K562 (cell line): ENCODE measurements around the gene CTPS2. TPM values are rescaled to one million over a fixed set of nuclear protein-coding genes. Genes with fewer than 3 reads are reported as not detected.

ENCODE experiments used
- ATAC-seq: fragments of 200-7000 bp; cut with Tn5 transposase; 3 replicates; pipeline ENCODE4 v1.9.1; 2020; ENCODE audit warnings: moderate library complexity
- BruUV-seq: library from RNA; stranded (reverse); fragments of 400-500 nt; replicated peaks from 2 replicates; lab custom pipeline; 2021; lab: Mats Ljungman, UMichigan
- CTCF ChIA-PET: fragments of 300-600 bp; formaldehyde crosslinking; extraction: SDS; loops from one replicate; lab custom pipeline; 2021; ENCODE audit warnings: low intra/inter-chr PET ratio; lab: Yijun Ruan, JAX
- POLR2A ChIA-PET: fragments of 300-600, 350-650 bp; sonication (Branson Sonifier 250); formaldehyde crosslinking; extraction: SDS; loops from one replicate; lab custom pipeline; 2021; ENCODE audit warnings: antibody characterized with exemption, inconsistent platforms; lab: Yijun Ruan, JAX
- DNase-seq, 4 experiments: peaks; one replicate each; pipeline versions ENCODE4 v3.0.0 to v3.0.0-alpha.2; 2011 to 2018; ENCODE audit warnings: low spot score in 3 of 4, mixed read lengths in 3 of 4; ENCODE audit errors: extremely low read depth in 1 of 4
- FAIRE-seq: peaks from 2 replicates; lab custom pipeline; 2011; peaks lifted over from hg19 to GRCh38; lab: Jason Lieb, UNC
- H2AFZ ChIP-seq: 2 replicates; pipeline ENCODE4 v1.6.0; 2011; ENCODE audit warnings: low read depth, low read length, control low read depth, inconsistent platforms
- H3K27ac ChIP-seq: fragments of 200-600 bp; 3 replicates; pipeline ENCODE4 v1.8.0; 2011; ENCODE audit warnings: low read depth, mild to moderate bottlenecking, control low read depth, inconsistent platforms, low read length, moderate library complexity, mixed read lengths; ENCODE audit errors: extremely low read depth
- H3K27me3 ChIP-seq, 2 experiments: fragments of 300-600 bp in 1 of 2; 2 replicates in 1 of 2; 3 replicates in 1 of 2; pipeline versions ENCODE4 v1.6.0 to v1.8.0; 2011; ENCODE audit warnings: inconsistent platforms in 2 of 2, low read length in 2 of 2, mild to moderate bottlenecking in 1 of 2, mixed read lengths in 1 of 2, moderate library complexity in 1 of 2; ENCODE audit not compliant: control insufficient read depth in 2 of 2, insufficient read depth in 2 of 2
- H3K36me3 ChIP-seq: fragments of 300-600 bp; 3 replicates; pipeline ENCODE4 v1.8.0; 2011; ENCODE audit warnings: mild to moderate bottlenecking, low read length, inconsistent platforms; ENCODE audit not compliant: control insufficient read depth, insufficient read depth
- H3K4me1 ChIP-seq, 2 experiments: fragments of 200-600 bp in 1 of 2; replicated peaks in 1 of 2; 2 replicates in 1 of 2; 3 replicates in 1 of 2; pipeline versions ENCODE4 v1.5.1 to v1.8.0; 2011; ENCODE audit warnings: inconsistent platforms in 2 of 2, low read length in 2 of 2, mild to moderate bottlenecking in 1 of 2, mixed read lengths in 1 of 2, moderate library complexity in 1 of 2; ENCODE audit not compliant: control insufficient read depth in 2 of 2, insufficient read depth in 2 of 2
- H3K4me2 ChIP-seq: 2 replicates; pipeline ENCODE4 v1.6.1; 2011; ENCODE audit warnings: low read length, control low read depth, inconsistent platforms, mixed read lengths; ENCODE audit not compliant: insufficient read depth
- H3K4me3 ChIP-seq: fragments of 200-600 bp; sonication (generic), shearing (Covaris generic); 2 replicates; pipeline ENCODE4 v1.5.1; 2016; ENCODE audit warnings: control low read depth, inconsistent platforms
- H3K79me2 ChIP-seq: fragments of 200-600 bp; 3 replicates; pipeline ENCODE4 v1.8.0; 2011; ENCODE audit warnings: low read length, inconsistent platforms; ENCODE audit not compliant: control insufficient read depth, insufficient read depth
- H3K9ac ChIP-seq, 2 experiments: 2 replicates each; pipeline versions ENCODE4 v1.6.0 to v1.6.1; 2011; ENCODE audit warnings: low read depth in 2 of 2, low read length in 2 of 2, control low read depth in 1 of 2, inconsistent platforms in 1 of 2, mild to moderate bottlenecking in 1 of 2, mixed read lengths in 1 of 2; ENCODE audit not compliant: insufficient read depth in 1 of 2
- H3K9me1 ChIP-seq: one replicate; pipeline ENCODE4 v1.6.0; 2011; ENCODE audit warnings: inconsistent platforms, mild to moderate bottlenecking, low read length, moderate library complexity; ENCODE audit not compliant: control insufficient read depth, insufficient read depth
- H3K9me3 ChIP-seq: replicated peaks from 2 replicates; pipeline ENCODE4 v1.5.1; 2011; ENCODE audit warnings: low read depth, low read length, inconsistent platforms; ENCODE audit not compliant: control insufficient read depth, insufficient read depth
- H4K20me1 ChIP-seq: replicated peaks from 2 replicates; pipeline ENCODE4 v1.6.1; 2011; ENCODE audit warnings: low read length, inconsistent platforms, mixed read lengths; ENCODE audit not compliant: control insufficient read depth, insufficient read depth
- DMBX1 ChIP-seq: fragments of 250-450 bp; sonication (Bioruptor Pico); IDR thresholded peaks from 2 replicates; pipeline ENCODE4 v1.8.0; 2022; ENCODE audit warnings: inconsistent platforms, mild to moderate bottlenecking, moderate library complexity, borderline replicate concordance
- HNRNPK ChIP-seq: fragments of 200-400 bp; formaldehyde crosslinking; IDR thresholded peaks from one replicate; pipeline ENCODE4 v1.6.1; 2018; ENCODE audit warnings: mild to moderate bottlenecking, low read depth, low read length; ENCODE audit not compliant: poor library complexity, severe bottlenecking
- IRF2 ChIP-seq: sonication (generic); formaldehyde crosslinking; IDR thresholded peaks from 2 replicates; pipeline ENCODE4 v1.8.1; 2022; ENCODE audit warnings: mild to moderate bottlenecking, missing genetic modification reagents
- MEF2D ChIP-seq: conservative IDR thresholded peaks from 2 replicates; pipeline ENCODE4 v1.6.1; 2016; ENCODE audit warnings: low read depth, missing genetic modification characterization, missing compliant biosample characterization
- MYC ChIP-seq, 2 experiments: fragments of 250-450 bp in 1 of 2; sonication (Bioruptor Pico) in 1 of 2; IDR thresholded peaks; 2 replicates each; pipeline versions ENCODE4 v1.5.1 to v1.6.1; 2012 to 2021; ENCODE audit warnings: low read depth in 2 of 2, borderline replicate concordance in 1 of 2, improper control_type of control experiment in 1 of 2, low read length in 1 of 2, mild to moderate bottlenecking in 1 of 2, moderate library complexity in 1 of 2
- NBN ChIP-seq: fragments of 450-650 bp; IDR thresholded peaks from 2 replicates; pipeline ENCODE4 v1.6.1; 2016; ENCODE audit warnings: low read depth, mild to moderate bottlenecking
- NEUROD1 ChIP-seq: fragments of 150-350 bp; IDR thresholded peaks from 2 replicates; pipeline ENCODE4 v1.6.1; 2014; ENCODE audit warnings: borderline replicate concordance, low read length, low read depth; ENCODE audit not compliant: partially characterized antibody
- TAF9B ChIP-seq: fragments of 450-650 bp; IDR thresholded peaks from 2 replicates; pipeline ENCODE4 v1.6.1; 2018; ENCODE audit warnings: mild to moderate bottlenecking; ENCODE audit not compliant: partially characterized antibody
- ZNF184 ChIP-seq: sonication (generic); formaldehyde crosslinking; IDR thresholded peaks from 2 replicates; pipeline ENCODE4 v1.5.0; 2020; ENCODE audit warnings: missing genetic modification reagents
- WGBS: fragments of 100-300 bp; shearing (Covaris generic); methylation state at CpG from one replicate; pipeline ENCODE4 v1.1.6; 2016; ENCODE audit warnings: low coverage, mixed read lengths; ENCODE audit not compliant: insufficient coverage; ENCODE audit errors: missing lambda C conversion rate; 5-methylcytosine and 5-hydroxymethylcytosine counted together
- in situ Hi-C: fragments of 300-500 bp; cut with MboI; formaldehyde crosslinking; loops from 4 replicates; pipeline ENCODE4 v1.15.0; 2018; ENCODE audit warnings: inconsistent platforms, mixed read lengths
- intact Hi-C: fragments of 100-400 bp; cut with micrococcal nuclease; formaldehyde crosslinking; loops from 2 replicates; pipeline ENCODE4 v1.14.2; 2022
- polyA plus RNA-seq, 8 experiments: library from polyadenylated mRNA; depleted of rRNA in 4 of 8; stranded (reverse) in 5 of 8; unstranded in 3 of 8; fragments of >200 nt; fragmentation: Nextera tagmentation in 2 of 8; fragmentation: Illumina TruSeq in 1 of 8; extraction: Ambion mirVana in 2 of 8; extraction: Trizol in 1 of 8; gene quantifications; 2 replicates each; pipeline versions ENCODE4 v1.2.1 to v1.2.3, GENCODE V29; 2011 to 2014; ENCODE audit warnings: inconsistent platforms in 1 of 8, missing spikeins in 1 of 8
- total RNA-seq, 7 experiments: library from RNA; depleted of rRNA in 6 of 7; stranded (reverse); fragments of >200 nt in 6 of 7; fragmentation: Illumina TruSeq in 2 of 7; extraction: Trizol in 2 of 7; gene quantifications; 2 replicates each; pipeline versions ENCODE4 v1.2.1 to v1.2.3, GENCODE V29; 2011 to 2021; ENCODE audit warnings: low replicate concordance in 1 of 7
- TF ChIP-seq, protein P1 (sequence below): fragments of 450-650 bp; IDR thresholded peaks from 2 replicates; pipeline ENCODE4 v1.6.1; 2018; ENCODE audit not compliant: partially characterized antibody
- TF ChIP-seq, protein P2 (sequence below): fragments of 450-650 bp; formaldehyde crosslinking; IDR thresholded peaks from 2 replicates; pipeline ENCODE4 v1.4.0; 2020; ENCODE audit warnings: mild to moderate bottlenecking, moderate library complexity
- TF ChIP-seq, protein P3 (sequence below): fragments of 250-450 bp; sonication (Bioruptor Pico); IDR thresholded peaks from 2 replicates; pipeline ENCODE4 v1.5.0; 2022; ENCODE audit warnings: mild to moderate bottlenecking

The CTPS2 gene
- total and polyA plus RNA-seq, 9 of the 15 experiments (the other 6 are each of a cell fraction or from before 2014, with no cell fraction given) = 5.4 to 19.5 (median 14.1) TPM

DNA sequence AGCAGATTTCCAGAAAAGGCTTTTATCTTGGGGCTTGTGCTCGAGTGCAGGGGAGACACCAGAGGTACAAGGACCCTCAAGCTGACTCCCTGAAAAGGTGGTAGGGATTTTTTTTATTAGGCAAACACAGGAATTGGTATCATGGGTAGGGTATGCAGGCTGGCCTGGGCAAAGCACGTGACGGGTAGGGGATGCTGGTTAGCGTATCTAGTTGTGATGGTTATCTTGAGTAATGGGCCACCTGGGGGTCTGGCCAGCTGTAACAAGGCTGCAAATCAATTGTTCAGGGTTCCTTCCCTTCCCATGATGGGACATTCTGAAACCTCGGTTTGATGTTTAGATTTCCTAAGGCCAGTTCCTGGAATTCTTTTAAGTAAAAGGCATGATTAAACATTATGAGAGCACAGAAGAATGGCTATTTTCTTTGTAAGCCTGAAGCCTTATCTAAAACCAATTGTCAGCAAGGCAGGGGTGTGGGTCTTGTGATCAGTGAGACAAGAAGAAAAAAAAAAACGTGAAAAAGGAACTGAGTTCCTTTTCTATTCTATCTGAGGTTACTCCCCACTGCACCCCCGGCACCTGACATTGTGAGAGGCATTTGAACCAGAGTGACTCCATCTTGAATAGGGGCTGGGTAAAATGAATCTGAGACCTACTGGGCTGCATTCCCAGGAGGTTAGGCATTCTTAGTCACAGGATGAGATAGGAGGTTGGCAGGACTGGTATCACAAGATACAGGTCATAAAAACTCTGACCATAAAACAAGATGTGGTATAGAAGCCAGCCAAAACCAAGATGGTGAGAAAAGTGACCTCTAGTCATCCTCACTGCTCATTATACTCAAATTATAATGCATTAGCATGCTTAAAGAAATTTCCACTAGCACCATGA, 126.7 kb downstream of the CTPS2 start:
- H3K36me3 ChIP-seq = peaks cover 5% of the 10 kb centered on the region; the same call in 1 of the 3 replicates
- BruUV-seq = no TSS peak
- no peak overlapping the region for H2AFZ ChIP-seq
- no peak overlapping the region for H3K27ac ChIP-seq
- WGBS = 41% methylated on average over 6 of the region's 7 CpGs
- DNase-seq (no peak), ATAC-seq (no peak), FAIRE-seq (no peak)
- H4K20me1 ChIP-seq = no peaks in the 10 kb centered on the region
- intact Hi-C loops (no loop called here), in situ Hi-C loops (no loop called here)
- H3K9me3 ChIP-seq = no peaks in the 10 kb centered on the region
- H3K4me2 ChIP-seq = no peak overlapping the region
- ChIA-PET POLR2A (no interaction called here), CTCF (interaction anchor here (0.5 kb wide), 1 partner anchor 26 kb away, joined by 3 read pairs; no protein-coding TSS in a partner anchor)
- H3K9me1 ChIP-seq = no peaks in the 10 kb centered on the region
- no peaks in the 10 kb centered on the region for H3K27me3 ChIP-seq
- H3K4me3 ChIP-seq = no peak overlapping the region
- H3K9ac ChIP-seq = no peak overlapping the region
- H3K79me2 ChIP-seq = no peaks in the 10 kb centered on the region
- H3K4me1 ChIP-seq = no peaks in the 10 kb centered on the region; a peak in 1 of 5 replicates
- TF ChIP-seq IRF2 (CRISPR knock-in tag) (no peak), MYC (IDR thresholded peaks at IDR 0.05; ENCODE audit: low read depth, low read length) (no peak), MYC (CRISPR knock-in tag; IDR thresholded peaks at IDR 0.05; ENCODE audit: borderline replicate concordance, low read depth) (no peak), TAF9B (no peak), DMBX1 (peak; percentile 91), NEUROD1 (no peak), NBN (no peak), MEF2D (tag) (peak; percentile 88), HNRNPK (no peak), ZNF184 (CRISPR knock-in tag) (no peak)
- TF ChIP-seq, protein P1, sequence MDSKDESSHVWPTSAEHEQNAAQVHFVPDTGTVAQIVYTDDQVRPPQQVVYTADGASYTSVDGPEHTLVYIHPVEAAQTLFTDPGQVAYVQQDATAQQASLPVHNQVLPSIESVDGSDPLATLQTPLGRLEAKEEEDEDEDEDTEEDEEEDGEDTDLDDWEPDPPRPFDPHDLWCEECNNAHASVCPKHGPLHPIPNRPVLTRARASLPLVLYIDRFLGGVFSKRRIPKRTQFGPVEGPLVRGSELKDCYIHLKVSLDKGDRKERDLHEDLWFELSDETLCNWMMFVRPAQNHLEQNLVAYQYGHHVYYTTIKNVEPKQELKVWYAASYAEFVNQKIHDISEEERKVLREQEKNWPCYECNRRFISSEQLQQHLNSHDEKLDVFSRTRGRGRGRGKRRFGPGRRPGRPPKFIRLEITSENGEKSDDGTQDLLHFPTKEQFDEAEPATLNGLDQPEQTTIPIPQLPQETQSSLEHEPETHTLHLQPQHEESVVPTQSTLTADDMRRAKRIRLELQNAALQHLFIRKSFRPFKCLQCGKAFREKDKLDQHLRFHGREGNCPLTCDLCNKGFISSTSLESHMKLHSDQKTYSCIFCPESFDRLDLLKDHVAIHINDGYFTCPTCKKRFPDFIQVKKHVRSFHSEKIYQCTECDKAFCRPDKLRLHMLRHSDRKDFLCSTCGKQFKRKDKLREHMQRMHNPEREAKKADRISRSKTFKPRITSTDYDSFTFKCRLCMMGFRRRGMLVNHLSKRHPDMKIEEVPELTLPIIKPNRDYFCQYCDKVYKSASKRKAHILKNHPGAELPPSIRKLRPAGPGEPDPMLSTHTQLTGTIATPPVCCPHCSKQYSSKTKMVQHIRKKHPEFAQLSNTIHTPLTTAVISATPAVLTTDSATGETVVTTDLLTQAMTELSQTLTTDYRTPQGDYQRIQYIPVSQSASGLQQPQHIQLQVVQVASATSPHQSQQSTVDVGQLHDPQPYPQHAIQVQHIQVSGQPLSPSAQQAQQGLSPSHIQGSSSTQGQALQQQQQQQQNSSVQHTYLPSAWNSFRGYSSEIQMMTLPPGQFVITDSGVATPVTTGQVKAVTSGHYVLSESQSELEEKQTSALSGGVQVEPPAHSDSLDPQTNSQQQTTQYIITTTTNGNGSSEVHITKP = no peak
- TF ChIP-seq, protein P2, sequence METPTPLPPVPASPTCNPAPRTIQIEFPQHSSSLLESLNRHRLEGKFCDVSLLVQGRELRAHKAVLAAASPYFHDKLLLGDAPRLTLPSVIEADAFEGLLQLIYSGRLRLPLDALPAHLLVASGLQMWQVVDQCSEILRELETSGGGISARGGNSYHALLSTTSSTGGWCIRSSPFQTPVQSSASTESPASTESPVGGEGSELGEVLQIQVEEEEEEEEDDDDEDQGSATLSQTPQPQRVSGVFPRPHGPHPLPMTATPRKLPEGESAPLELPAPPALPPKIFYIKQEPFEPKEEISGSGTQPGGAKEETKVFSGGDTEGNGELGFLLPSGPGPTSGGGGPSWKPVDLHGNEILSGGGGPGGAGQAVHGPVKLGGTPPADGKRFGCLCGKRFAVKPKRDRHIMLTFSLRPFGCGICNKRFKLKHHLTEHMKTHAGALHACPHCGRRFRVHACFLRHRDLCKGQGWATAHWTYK = peak; percentile 93
- TF ChIP-seq, protein P3, sequence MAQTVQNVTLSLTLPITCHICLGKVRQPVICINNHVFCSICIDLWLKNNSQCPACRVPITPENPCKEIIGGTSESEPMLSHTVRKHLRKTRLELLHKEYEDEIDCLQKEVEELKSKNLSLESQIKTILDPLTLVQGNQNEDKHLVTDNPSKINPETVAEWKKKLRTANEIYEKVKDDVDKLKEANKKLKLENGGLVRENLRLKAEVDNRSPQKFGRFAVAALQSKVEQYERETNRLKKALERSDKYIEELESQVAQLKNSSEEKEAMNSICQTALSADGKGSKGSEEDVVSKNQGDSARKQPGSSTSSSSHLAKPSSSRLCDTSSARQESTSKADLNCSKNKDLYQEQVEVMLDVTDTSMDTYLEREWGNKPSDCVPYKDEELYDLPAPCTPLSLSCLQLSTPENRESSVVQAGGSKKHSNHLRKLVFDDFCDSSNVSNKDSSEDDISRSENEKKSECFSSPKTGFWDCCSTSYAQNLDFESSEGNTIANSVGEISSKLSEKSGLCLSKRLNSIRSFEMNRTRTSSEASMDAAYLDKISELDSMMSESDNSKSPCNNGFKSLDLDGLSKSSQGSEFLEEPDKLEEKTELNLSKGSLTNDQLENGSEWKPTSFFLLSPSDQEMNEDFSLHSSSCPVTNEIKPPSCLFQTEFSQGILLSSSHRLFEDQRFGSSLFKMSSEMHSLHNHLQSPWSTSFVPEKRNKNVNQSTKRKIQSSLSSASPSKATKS (CRISPR knock-in tag) = no peak
